ENCODE data around the gene ANGPTL1. TPM values are rescaled to one million over a fixed set of nuclear protein-coding genes. Genes with fewer than 3 reads are reported as not detected.

Gene ANGPTL1
- total and polyA plus RNA-seq, 2 of the 13 experiments (the other 11 are each of a cell fraction or from before 2014, with no cell fraction given) = 2.9 to 9.3 TPM

DNA sequence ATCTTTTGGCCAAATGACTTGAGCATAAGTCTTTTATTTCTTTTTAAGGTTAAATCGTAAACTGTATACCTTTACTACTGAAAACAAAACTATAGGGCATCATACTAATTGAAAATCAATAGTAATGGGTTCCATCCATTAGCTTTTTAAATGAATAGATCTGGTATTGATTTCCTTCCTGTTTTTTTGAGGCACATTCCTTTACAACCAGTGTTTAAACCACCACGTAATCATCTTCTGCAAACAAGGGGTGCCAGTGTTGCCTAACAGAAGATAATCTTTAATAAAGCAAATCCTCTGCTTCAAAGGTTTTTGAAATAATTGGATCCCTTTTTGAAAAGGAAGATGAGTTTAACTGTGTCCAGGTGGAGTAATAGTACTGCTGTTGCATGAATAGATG is 48.7 kb upstream of the ANGPTL1 start (continued):
- TF ChIP-seq MIER3 (CRISPR knock-in tag; IDR thresholded peaks at IDR 0.05; ENCODE audit: borderline replicate concordance) (peak; percentile 83; the same call in 1 of the 2 replicates), MTF2 (CRISPR knock-in tag; IDR thresholded peaks at IDR 0.05; ENCODE audit: borderline replicate concordance) (no peak), FOXJ3 (CRISPR knock-in tag; IDR thresholded peaks at IDR 0.05; ENCODE audit: borderline replicate concordance) (peak; percentile 86; the same call in 1 of the 2 replicates), KAT8 (CRISPR knock-in tag; IDR thresholded peaks at IDR 0.05) (peak; percentile 44; the same call in 1 of the 2 replicates), ZNF225 (CRISPR knock-in tag; IDR thresholded peaks at IDR 0.05) (no peak), NR2C2 (CRISPR knock-in tag; IDR thresholded peaks at IDR 0.05; ENCODE audit: borderline replicate concordance) (no peak), ZNF614 (CRISPR knock-in tag; IDR thresholded peaks at IDR 0.05; ENCODE audit: borderline replicate concordance) (no peak), ZNF383 (CRISPR knock-in tag; IDR thresholded peaks at IDR 0.05; ENCODE audit: borderline replicate concordance) (no peak), ISL2 (CRISPR knock-in tag; IDR thresholded peaks at IDR 0.05) (peak; percentile 97), ZNF430 (CRISPR knock-in tag; IDR thresholded peaks at IDR 0.05) (no peak), RBM39 (IDR thresholded peaks at IDR 0.05; ENCODE audit: low read depth, low read length, poor library complexity, severe bottlenecking) (no peak), ZNF703 (CRISPR knock-in tag; IDR thresholded peaks at IDR 0.05; ENCODE audit: borderline replicate concordance) (no peak), ZNF276 (CRISPR knock-in tag; IDR thresholded peaks at IDR 0.05; ENCODE audit: low read depth) (no peak), SOX13 (IDR thresholded peaks at IDR 0.05) (peak; percentile 71; the same call in 1 of the 2 replicates), SOX13 (CRISPR knock-in tag; conservative IDR thresholded peaks at IDR 0.05 in 1 of 2, IDR thresholded peaks at IDR 0.05 in 1 of 2) (peak in 1 of 2 experiments; percentile 94; a peak in 2 of 4 replicates), ZNF546 (CRISPR knock-in tag; conservative IDR thresholded peaks at IDR 0.05) (no peak), CC2D1A (CRISPR knock-in tag; IDR thresholded peaks at IDR 0.05) (no peak), EED (CRISPR knock-in tag; IDR thresholded peaks at IDR 0.05) (no peak), ZSCAN9 (CRISPR knock-in tag; IDR thresholded peaks at IDR 0.05; ENCODE audit: borderline replicate concordance) (no peak), ISX (CRISPR knock-in tag; conservative IDR thresholded peaks at IDR 0.05) (no peak), MAFF (IDR thresholded peaks at IDR 0.05; ENCODE audit: low read depth, low read length) (no peak), PAWR (CRISPR knock-in tag; IDR thresholded peaks at IDR 0.05; ENCODE audit: borderline replicate concordance) (no peak)
- TF ChIP-seq, protein P1, sequence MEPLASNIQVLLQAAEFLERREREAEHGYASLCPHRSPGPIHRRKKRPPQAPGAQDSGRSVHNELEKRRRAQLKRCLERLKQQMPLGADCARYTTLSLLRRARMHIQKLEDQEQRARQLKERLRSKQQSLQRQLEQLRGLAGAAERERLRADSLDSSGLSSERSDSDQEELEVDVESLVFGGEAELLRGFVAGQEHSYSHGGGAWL (CRISPR knock-in tag; IDR thresholded peaks at IDR 0.05) = no peak
- TF ChIP-seq, protein P2, sequence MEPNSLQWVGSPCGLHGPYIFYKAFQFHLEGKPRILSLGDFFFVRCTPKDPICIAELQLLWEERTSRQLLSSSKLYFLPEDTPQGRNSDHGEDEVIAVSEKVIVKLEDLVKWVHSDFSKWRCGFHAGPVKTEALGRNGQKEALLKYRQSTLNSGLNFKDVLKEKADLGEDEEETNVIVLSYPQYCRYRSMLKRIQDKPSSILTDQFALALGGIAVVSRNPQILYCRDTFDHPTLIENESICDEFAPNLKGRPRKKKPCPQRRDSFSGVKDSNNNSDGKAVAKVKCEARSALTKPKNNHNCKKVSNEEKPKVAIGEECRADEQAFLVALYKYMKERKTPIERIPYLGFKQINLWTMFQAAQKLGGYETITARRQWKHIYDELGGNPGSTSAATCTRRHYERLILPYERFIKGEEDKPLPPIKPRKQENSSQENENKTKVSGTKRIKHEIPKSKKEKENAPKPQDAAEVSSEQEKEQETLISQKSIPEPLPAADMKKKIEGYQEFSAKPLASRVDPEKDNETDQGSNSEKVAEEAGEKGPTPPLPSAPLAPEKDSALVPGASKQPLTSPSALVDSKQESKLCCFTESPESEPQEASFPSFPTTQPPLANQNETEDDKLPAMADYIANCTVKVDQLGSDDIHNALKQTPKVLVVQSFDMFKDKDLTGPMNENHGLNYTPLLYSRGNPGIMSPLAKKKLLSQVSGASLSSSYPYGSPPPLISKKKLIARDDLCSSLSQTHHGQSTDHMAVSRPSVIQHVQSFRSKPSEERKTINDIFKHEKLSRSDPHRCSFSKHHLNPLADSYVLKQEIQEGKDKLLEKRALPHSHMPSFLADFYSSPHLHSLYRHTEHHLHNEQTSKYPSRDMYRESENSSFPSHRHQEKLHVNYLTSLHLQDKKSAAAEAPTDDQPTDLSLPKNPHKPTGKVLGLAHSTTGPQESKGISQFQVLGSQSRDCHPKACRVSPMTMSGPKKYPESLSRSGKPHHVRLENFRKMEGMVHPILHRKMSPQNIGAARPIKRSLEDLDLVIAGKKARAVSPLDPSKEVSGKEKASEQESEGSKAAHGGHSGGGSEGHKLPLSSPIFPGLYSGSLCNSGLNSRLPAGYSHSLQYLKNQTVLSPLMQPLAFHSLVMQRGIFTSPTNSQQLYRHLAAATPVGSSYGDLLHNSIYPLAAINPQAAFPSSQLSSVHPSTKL (CRISPR knock-in tag; IDR thresholded peaks at IDR 0.05) = peak; percentile 94
- TF ChIP-seq, protein P3, sequence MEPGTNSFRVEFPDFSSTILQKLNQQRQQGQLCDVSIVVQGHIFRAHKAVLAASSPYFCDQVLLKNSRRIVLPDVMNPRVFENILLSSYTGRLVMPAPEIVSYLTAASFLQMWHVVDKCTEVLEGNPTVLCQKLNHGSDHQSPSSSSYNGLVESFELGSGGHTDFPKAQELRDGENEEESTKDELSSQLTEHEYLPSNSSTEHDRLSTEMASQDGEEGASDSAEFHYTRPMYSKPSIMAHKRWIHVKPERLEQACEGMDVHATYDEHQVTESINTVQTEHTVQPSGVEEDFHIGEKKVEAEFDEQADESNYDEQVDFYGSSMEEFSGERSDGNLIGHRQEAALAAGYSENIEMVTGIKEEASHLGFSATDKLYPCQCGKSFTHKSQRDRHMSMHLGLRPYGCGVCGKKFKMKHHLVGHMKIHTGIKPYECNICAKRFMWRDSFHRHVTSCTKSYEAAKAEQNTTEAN (CRISPR knock-in tag; conservative IDR thresholded peaks at IDR 0.05) = no peak
